GDM1 (cell line): ENCODE data around the gene NLRP11.
"Not testable (repeated sequence)": the region's sequence is repeated elsewhere in the genome, so short reads cannot be mapped to it uniquely, and the experiment has no call there.

Experiments used
- DNase-seq: peaks from one replicate; lab custom pipeline; 2025; lab: John Stamatoyannopoulos, UW

Gene NLRP11

DNA sequence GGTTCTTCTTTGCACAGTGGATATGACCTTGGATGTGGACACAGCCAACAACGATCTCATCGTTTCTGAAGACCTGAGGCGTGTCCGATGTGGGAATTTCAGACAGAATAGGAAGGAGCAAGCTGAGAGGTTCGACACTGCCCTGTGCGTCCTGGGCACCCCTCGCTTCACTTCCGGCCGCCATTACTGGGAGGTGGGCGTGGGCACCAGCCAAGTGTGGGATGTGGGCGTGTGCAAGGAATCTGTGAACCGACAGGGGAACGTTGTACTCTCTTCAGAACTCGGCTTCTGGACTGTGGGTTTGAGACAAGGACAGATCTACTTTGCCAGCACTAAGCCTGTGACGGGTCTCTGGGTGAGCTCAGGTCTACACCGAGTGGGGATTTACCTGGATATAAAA lies 53.5 kb downstream of the NLRP11 start:
- DNase-seq: no peak

DNA sequence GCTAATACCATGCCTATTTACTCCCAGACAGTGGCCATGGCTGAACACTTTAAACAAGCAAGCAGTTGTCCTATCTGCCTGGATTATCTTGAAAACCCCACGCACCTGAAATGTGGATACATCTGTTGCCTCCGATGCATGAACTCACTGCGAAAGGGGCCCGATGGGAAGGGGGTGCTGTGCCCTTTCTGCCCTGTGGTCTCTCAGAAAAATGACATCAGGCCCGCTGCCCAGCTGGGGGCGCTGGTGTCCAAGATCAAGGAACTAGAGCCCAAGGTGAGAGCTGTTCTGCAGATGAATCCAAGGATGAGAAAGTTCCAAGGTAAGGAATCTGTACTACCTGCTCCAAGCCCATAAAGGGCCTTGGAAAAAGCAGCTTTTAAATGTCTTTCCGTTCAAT lies 54.3 kb downstream of the NLRP11 start:
- no peak for DNase-seq

DNA sequence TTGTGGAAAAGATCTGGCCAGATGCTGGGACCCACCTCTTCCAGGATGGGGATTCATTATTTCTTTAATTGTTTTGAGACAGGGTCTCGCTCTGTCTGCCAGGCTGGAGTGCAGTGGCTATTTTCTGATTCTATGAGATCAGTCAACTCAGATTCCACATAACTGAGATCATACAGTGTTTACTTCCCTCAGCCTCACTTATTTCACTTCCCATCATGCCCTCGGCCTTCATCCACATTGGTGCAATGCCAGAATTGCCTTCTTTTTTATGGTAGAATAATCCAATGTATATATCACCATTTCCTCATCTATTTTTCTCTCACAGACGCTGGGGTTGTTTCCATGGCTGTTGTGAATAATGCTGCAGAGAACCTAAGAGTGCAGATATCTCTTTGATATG lies 62.2 kb downstream of the NLRP11 start:
- DNase-seq: not testable (repeated sequence)

DNA sequence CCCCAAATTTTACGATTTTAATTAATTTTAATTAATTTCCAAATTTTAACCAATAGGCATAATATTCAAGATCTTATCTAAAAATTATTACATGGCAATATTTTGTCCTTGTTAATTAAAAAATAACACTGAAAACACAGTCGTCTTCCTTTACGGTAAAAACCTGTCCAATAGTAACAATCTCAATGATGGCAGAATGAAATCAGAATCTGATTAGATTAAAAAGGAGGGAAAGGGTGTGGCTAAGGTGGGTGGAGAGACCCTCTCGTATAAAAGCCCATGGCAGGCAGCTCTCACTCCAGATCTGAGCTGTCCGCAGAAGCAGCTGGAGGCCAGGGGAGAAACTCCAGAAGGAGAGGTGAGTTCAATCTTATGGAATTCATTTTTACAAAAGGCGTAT lies 63.0 kb downstream of the NLRP11 start, which contains the start of gene RFPL4AL1:
Gene RFPL4AL1, plus strand, starts transcription at position 301 of the 400 bp plus-strand sequence. CDS start 2,687 bp downstream, outside the sequence.
- DNase-seq: not testable (repeated sequence)

DNA sequence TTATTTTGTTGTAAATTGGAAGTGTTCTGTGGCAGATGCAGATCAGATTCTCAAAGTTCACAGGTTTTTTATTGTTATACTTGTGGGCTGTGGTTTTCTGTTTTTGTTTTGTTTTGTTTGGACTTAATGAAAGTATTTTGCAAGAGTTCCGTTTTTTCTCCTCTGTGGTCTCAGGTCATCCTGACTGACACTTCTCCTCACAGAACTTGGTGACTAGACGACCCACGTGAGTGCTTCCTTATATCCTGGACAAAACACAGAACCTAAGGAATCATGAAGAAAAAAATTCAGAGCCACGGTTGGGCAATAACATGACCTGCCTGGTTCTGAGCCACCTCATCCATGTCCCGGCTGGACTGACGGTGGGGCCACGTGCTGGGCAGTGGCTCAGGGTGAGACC lies 65.3 kb downstream of the NLRP11 start:
- no peak for DNase-seq

DNA sequence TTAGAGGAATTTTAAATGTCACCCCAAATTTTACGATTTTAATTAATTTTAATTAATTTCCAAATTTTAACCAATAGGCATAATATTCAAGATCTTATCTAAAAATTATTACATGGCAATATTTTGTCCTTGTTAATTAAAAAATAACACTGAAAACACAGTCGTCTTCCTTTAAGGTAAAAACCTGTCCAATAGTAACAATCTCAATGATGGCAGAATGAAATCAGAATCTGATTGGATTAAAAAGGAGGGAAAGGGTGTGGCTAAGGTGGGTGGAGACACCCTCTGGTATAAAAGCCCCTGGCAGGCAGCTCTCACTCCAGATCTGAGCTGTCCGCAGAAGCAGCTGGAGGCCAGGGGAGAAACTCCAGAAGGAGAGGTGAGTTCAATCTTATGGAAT lies 73.0 kb downstream of the NLRP11 start, which contains the start of gene RFPL4A:
Gene RFPL4A, plus strand, starts transcription at position 301 of the 400 bp plus-strand sequence. CDS start 2,704 bp downstream, outside the sequence.
- DNase-seq: not testable (repeated sequence)

DNA sequence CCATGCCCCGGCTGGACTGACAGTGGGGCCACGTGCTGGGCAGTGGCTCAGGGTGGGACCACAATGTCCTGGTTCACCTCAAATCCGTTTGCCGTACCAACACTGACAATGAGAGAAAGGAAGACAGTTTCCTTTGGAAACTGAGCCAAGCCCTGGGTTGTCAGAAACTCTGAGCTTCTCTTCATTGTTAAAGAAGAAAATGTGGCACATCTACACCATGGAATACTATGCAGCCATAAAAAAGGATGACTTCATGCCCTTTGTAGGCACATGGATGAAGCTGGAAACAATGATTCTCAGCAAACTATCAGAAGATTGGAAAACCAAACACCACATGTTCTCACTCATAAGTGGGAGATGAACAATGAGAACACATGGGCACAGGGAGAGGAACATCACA lies 75.0 kb downstream of the NLRP11 start:
- DNase-seq: not testable (repeated sequence)

DNA sequence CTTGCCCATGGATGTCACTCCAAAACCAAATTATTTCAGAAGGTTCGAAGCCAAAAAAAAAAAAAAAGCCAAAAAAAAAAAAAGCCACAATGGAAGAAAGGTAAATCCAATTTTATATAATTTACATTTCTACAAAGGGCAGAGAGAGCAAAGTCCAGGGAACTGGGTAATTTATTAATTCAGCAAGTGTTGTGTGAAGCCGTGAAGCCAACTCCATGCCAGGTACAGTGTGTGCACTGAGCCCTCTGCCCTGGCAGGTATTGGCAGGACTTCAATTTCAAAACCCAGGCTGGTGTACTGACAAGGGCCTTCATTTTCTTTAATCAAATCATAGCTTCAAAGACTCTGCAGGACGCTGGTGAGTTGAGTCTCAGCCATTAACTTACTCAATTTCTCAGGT lies 78.4 kb downstream of the NLRP11 start:
- no peak for DNase-seq

DNA sequence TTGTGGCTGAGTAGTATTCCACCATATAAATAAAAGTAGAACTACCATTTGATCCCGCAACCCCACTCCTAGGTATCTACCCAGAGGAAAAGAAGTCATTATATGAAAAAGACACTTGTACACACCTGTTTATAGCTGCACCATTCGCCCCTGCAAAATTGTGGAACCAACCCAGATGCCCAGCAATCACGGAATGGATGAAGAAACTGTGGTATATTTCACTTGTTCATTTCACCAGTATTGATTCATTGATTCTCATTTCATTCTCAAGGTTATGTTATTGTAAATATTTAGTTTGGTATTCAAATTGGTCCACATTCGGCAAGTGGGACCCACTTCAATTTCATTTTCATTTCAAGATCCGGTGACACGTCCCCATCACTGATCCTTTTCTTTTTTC lies 81.1 kb downstream of the NLRP11 start:
- no peak for DNase-seq

DNA sequence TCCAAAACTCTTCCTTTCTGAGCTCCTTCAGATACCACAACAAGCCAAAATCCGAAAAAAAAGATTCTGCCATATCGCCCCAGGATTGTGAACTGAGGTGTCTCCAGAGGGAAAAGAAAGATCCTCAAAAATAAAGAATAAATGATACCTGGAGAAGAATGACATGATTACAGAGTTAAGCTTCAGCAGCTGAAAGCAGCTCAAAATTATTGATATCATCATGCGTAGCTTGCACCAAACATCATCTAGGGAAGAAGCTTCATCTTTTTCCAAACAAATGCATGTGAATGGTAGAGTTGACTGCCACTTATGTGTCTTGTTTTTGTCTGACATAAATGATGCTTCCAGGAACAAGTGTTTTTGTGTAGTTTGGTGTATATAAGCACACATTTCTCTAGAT lies 93.5 kb downstream of the NLRP11 start, which contains the start of gene NLRP9:
Gene NLRP9, minus strand, starts transcription at position 101 of the 400 bp plus-strand sequence. Its CDS starts 28 bp downstream, at position 73.
- no peak for DNase-seq
